GM21528 (cell line): Measurements from ENCODE around the gene GALNT2.
A peak's percentile ranks its signal among the peaks of the same experiment; 100 is the strongest.

Source experiments
- ATAC-seq: cut with Tn5 transposase; IDR thresholded peaks from one replicate; pipeline ENCODE4 v1.9.1; 2021; ENCODE audit warnings: mild to moderate bottlenecking, moderate library complexity; ENCODE audit not compliant: unreplicated experiment, low FRiP score

The GALNT2 gene

DNA sequence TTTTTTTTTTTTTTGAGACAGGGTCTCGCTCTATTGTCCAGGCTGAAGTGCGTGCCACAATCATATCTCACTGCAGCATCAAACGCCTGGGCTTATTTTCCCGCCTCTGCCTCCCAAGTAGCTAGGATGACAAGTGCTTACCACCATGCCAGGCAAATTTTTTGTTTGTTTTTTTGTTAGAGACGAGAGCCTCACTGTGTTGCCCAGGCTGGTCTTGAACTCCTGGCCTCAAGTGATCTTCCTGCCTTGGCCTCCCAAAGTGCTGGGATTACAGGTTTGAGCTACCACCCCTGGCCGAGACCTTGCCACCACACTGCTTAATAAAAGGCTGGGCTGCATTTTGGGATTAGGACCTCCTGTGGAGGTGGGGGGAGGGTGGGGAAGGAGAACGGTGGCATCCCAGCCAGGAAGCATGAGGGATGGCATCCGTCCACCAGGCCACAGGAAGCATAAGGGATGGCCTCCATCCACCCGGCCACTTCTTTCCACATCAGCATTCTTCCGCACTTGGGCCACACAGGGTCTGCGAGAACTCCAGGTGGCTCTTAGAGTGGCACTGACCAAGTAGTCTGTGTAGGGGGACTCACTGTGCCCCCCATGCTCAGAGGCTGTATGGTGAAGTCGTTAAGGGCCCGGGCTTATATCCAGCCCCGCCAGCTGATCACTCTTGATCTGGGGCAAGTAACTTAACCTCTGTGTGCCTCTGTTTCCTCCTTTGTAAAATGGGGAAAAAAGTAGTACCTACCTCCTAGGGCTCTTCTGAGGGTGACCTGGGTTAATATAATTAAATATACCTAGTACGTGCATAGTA, 75.0 kb downstream of the GALNT2 start:
- ATAC-seq, result no peak

DNA sequence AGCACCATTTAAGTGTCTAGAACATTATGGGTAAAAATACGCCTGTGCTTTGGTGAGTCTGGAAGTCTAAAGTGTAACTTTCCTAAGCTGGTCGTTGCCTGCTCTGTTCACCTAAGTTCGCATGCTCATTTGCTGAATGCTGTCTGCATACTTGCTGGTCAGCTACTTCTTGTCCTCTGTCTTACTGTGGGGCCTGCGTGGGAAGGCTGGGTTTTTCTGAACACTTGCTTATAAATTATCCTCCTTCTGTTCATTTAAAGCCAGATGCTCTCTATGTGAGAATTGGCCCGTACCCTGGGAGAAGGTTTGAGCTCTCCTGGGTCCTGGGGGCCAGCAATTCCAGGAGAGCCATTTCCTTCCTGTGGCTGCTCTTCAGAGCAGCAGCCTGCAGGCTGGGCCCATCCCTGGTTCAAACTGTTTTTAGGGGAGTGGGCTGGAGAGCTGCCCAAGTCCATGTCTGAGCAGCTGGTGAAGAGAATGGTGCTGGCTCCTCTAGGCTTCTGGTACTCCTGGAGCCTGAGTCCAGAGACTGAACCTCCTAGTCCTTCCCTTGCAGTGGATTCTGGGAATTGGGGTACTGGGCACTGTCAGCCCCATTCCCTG, 75.7 kb downstream of the GALNT2 start:
- ATAC-seq, result no peak

DNA sequence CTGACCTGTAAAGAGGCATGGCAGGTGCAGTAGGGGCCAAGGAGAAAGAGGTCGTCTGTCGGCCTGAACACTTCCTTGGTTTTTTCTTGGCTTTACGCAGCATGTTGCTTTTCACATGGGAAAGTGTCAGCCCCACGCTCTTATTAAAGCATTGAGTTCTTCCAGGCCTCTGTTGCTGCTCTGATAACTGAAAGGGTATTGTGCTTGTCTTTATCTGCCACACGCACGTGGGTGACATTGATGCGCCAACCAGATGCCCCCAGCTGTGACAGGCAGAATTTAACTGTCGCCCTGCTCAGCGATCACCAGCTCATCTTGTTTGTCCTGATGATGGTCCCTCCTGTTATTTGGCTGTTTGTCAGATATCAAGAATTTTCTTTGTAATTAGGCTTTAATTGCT, 76.5 kb downstream of the GALNT2 start:
- ATAC-seq, result no peak

DNA sequence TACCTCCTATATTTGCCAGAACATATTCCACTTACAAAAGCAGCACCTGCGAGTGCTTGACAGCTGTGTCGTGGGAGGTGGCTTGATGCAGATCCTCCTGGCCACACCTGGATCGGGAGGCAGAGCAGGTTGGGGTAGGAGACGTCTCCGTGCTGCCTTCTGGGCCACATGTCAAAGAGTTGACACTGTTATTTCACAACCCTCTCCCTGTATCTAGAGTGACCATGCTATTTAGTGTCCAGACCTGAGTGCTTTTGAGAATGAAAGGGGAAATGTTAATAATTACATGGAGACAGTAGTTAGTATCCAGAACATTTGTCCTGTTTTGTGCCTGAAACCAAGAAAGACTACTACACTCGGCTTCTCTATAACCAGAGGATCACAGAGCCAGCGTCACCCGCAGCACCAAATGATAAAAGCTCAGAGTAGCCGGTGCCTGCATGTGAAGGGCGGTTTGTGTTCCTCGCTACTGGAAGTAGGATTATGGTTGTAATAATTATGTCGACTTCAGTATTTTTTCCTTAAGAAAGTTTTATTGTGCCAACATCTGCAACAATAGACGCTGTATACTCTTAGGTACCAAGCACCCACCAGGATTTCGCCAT, 77.1 kb downstream of the GALNT2 start:
- ATAC-seq, result no peak

DNA sequence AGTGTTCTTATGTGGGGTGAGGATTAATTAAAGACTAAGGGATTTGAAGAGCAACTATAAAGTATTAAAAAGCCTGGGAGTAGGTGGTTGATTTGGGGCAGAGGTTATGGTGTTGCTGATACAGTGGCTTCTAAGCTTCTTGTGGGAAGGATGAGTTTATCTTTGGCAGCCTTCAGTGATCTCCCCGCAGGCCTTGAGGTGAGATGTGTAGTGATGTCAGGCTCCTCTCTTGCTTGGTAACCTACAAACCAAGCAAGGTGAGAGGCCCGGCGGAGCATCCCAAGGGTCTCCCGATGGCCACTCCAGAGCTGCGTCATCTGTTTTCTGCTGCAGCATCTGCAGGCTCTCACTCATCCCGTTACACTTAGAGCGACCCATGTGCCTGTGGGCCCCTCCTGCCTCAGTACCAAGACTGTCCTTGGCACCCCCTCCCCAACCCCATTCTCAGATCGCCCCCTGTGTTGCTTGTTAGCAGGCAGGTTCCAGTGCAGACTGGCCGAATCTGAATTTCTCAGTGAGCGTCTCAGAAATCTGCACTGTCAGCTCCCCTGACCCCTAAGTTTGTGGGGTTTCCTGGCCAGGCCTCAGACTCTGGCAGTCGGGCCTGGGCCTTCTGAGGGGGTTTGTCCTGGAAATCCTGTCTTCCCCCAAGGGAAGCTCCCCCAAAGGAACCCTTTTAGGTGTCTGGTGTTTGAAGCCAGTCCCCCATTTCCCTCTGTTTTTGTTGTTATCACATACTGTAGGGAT, 77.9 kb downstream of the GALNT2 start:
- ATAC-seq, result no peak

DNA sequence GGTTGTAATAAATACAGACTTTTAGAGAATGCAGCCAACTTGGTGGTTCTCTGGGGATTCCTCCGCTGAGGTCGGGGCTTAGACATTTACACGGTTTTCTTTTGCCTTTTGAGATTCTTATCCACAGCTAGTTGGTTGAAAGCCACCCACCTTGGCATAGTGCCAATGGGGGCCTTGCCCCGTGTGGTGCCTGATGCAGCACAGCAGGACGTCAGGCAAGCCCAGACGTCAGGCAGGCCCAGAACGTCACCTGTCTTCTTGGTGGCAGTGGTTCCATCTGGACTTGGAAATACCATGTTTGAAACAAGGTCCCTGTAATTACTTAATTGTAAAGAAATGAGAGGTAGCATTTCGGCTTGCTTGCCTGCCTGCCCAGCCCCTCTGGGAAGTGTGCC, 78.5 kb downstream of the GALNT2 start:
- no peak for ATAC-seq

DNA sequence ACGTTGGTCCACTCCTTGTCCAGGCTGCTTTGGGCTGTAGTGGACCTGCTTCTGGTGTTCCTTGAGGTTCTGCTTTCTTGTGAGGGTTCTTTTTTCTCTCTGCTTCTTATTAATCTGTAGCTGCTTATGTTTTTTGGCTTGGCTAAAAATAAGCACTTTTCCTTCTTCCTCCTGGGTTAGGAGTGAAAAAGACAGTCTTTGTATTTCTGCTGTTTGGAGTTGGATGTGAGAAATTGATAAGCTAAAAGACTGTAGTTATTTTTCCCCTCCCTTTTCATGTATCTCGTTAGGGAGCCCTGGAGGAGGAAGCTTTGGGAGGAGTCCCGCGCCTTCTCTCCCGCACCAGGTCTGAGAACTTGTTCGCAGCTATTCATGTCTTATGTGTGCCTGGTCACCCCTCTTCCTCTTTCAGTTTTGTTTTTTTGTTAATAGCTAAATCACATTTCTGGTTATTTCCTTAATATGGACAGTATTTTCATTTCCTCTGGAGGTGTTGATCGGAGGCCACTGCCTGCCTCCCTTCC, 79.0 kb downstream of the GALNT2 start:
- ATAC-seq, result no peak

DNA sequence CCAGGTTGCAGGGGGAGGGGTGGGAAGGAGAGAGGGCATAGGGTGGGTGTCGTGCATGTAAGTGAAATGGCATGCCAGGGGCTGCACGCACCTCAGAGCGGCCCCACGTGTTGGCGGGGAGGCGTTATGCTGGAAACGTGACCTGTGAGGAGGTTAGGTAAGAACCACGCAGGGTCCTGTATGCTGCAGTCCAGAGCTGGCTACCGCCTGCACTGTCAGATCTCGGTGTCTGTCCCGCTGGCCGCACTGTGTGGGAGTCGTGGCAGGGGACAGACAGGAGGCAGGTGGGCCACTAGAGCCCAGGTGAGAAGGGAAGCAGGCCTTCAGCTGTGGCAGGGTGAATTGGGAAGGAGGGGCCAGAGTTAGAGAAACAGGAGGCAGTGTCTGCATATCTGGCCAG, 79.7 kb downstream of the GALNT2 start:
- no peak for ATAC-seq

DNA sequence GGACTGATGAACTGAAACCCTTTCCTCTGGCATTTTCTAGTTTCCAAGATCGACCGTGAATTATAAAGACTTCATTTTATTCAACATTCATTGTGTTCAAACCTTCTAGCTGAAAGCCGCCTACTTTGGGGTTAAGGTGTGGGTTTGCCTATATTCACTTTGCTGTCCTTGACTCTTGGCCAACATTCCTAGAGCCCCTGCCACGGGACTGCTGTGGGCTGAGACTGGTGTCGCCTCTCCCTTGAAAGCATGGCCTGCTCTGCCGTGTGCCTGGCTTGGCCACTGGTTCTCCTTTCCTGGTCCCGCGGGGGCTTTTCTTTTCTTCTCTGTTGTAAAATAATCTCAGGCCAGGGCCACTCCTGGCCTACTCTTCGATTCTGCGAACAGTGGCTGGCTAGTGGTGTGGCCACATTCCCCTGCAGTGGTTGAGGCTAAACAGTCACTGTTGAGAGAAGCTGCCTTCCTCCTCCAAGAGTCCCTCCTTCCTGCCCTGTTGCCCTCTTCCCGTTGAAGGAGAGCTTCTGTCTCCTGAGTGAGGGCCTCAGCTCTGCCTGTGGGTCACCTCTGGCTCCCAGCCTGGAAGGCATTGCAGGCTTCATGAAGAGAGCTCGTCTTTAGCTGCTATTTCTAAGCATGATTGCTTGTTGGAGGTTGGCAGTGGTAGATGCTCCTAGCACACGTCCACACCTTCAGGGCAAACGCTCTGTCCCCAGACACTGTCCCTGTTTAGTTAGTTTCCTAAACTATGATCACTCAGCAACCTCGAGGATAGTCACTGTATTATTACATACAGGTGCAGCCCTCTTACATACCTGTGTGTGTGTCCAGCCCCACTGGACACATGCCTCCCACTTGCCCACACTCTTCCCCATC, 80.5 kb downstream of the GALNT2 start:
- ATAC-seq, result no peak

DNA sequence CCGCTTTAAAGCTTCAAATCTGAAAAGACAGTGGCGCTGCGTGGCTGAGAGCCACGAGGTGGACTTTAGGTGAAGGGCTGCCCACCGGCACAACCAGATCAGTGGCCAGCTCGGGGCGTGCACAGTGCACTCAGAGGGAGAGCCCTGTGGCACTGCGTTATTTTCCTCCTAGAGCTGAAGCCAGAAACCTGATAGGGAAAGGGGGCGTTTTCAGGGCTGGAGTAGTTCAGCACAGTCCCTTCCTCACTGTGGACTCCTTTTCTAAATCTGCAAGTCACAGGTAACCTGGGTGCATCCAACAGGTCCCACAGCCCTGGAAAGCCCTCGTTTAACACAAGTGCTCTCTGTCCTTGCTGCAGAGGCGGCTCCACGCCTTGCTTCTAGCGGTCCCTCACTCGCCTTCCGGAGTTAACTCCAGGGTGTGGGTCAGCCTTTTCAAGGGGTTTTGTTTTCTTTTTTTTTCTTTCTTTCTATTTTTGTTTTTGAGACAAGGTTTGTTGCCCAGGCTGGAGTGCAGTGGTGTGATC, 81.2 kb downstream of the GALNT2 start:
- no peak for ATAC-seq

DNA sequence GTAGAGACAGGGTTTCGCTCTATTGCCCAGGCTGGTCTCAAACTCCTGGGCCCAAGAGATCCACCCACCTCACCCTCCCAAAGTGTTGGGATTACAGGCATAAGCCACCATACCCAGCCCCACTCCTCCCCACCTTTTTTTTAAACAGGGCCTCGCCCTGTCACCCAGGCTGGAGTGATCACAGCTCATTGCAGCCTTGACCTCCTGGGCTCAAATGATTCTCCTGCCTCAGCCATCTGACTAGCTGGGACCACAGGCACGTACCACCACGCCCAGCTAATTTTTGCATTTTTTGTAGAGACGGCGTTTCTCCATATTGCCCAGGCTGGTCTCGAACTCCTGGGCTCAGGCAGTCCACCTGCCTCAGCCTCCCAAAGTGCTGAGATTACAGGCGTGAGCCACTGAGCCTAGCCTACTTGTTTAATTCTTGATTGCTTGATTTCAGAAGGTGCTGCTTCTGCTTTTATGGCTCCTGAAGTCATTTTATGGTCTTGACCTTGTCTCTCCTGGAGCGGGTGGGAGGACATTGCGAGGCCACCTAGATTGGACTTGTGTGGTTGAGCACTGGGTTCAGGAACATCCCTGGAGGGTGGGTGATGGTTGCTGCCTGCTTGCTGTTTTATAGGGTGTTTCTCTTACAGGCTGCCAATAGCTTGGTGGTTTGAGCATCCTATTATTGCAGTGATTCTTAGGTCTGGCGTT, 81.9 kb downstream of the GALNT2 start:
- ATAC-seq, result no peak

DNA sequence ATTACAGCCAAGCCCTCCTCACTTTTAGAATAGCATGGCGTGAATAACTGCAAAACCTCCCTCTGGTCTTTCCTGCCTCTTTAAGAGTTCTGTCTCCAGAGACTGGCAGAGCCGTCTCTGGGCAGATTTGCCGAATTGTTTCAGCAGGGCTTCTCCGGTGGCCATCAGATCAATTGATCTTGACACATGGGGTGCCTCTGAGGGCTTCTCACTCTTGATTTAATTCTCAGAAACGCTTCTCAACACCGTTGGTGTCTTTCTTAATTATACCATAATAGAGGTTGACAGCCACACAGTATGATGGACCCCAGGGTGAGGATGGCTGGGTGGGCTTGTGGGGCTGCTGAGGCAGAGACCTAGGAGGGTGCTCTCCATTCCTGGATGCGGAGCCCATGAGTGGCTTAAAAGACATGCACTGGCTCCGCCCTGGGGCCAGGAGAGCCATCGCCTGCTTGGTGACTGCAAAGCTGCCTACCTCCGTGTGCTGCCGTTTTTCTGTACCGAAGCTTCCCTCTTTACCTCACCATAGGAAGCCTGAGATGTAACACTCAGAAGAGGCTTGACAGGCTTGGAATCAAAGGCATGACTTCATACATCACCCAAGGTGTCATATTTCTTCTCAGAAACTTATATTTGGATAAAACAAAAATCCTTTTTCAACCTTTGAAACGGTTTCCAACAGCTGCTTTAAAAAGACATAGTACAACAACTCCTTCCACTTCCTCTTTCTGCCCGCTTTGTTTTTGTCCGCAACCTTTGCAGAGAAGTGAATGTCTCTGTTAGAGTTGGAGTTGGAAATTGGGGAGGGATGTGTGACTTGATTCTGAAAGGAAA, 82.9 kb downstream of the GALNT2 start:
- peak; percentile 63 for ATAC-seq

DNA sequence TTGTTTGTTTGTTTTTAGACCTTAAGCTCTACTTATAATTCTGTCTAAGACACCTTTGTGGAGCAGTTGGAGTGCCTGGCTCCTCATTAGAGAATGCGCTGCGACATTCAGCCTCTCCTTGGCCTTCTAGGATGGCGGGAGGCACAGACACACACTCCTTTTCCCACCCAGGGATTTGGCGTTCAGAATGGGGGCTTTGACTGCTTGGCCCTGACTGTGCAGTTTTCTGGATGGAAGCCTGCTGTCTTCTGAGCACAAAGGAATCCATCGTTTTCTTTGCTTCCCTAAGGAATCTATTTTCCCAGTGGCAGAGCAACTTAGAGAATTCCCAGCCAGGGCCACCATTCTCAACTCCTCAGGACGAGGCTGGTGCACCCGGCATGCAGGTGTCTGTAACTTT, 83.6 kb downstream of the GALNT2 start:
- ATAC-seq, result no peak

DNA sequence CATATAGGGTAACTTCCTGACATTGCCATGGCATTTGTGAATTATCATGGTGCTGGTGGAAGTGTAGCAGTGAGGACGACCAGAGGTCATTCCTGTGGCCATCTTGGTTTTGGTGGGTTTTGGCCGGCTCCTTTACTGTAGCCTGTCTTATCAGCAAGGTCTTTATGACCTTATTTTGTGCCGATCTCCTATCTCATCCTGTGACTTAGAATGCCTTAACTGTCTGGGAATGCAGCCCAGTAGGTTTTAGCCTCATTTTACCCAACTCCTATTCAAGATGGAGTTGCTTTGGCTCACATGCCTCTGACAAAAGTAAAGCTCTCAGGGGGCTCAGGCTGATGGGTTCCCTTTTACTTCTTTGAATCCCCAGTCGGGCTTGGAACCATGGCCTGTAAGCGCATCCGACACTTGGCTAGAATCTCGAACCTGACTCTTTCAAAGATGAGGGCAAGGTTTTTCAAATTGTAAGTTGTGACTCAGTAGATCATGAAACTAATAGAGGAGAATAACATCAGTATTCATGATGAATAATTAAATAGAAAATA, 85.0 kb downstream of the GALNT2 start:
- no peak for ATAC-seq

DNA sequence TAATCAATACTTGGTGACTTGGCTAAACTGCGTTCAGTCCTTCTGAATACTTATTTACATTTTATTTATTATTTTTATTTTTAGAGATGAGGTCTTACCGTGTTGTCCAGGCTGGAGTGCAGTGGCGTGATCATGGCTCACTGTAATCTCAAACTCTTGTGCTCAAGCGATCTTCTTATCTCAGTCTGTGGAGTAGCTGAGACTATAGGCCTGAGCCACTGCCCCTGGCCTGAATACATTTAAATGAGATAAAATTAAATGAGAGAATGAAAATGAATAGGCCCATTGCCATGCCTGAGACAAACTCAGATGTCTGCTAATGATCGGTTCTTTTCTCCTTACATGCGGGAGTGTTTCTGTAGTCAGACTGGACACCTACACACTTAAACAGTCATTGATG, 86.0 kb downstream of the GALNT2 start:
- ATAC-seq, result no peak

DNA sequence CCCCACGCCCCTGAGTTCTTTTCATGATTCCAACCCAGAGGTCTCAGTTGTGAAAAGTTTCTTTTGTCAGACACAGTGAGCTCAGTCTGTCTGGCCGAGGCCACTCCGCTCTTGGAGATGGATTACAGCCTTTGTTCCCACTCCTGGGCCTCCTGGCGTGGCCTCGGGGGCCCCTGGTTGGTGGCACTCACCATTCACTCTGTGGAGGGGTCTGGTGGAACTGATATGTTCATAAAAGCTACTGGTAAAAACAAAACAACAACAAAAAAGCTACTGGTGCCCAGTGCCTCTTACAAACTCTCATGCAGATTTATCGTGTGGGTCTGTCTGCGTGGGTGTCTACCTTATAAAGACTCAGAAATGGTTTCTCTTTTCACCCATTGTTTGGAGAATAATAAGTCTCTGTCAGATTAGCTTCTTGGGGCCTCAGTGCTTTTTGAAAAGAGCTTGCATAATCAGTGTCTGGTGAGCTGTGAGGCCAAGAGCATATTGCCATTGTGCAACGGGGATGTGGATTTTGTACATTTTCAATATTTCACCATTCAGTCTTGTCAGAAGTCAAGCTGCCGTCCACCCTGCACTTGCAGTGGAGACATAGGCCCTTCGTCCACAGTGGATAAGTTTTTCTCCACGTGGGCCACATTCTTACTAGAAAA, 86.7 kb downstream of the GALNT2 start:
- no peak for ATAC-seq

DNA sequence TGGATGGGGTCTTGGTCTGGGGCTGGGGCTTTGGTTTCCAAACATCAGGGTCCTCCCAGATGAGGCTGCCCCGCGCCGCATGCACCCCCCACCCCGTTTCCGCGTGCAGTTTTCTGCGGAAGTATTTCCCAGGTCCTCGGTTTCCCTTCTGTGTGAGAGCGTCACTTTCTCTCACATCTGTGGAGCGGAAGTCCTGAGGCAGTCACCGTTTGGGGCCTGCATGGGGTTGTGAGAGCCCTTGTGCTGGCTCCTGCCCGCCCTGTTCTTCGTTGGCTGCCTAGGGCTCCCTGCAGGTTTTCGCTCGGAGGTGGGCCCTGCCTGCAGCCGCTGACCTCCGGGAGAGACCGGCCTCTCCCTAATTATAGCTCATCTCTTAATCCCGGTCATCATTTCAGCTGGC, 88.0 kb downstream of the GALNT2 start:
- ATAC-seq, result no peak

DNA sequence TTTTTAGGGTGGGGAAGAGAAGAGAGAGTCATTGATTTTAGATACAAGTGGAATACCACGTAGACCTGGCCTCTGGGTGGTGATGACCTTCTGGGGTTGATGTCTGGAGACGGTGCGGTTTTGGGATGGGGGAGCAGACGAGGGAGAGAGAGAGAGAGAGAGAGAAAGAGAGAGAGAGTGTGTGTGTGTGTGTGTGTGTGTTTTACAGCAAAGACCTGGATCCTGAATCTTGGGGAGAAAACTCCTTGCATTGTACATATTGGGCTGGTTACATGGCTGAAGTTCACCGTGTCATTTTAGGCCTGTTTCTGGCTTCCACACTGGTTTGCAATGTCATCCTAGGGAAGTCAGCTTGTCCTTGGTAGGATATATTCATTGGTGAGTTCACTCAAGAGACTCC, 89.0 kb downstream of the GALNT2 start:
- ATAC-seq, result no peak
